ENCODE measurements around the gene HSFX3.
"Not testable (repeated sequence)": the region's sequence is repeated elsewhere in the genome, so short reads cannot be mapped to it uniquely, and the experiment has no call there.

HSFX3 gene

GRCh38 chrX:149571770-149572169 is 22.0 kb upstream of the HSFX3 start:
- no peak for ATAC-seq
- no peak for TF ChIP-seq BACH2 (CRISPR knock-in tag; IDR thresholded peaks at IDR 0.05; ENCODE audit: borderline replicate concordance)
- no peak for TF ChIP-seq ZNF565 (CRISPR knock-in tag; conservative IDR thresholded peaks at IDR 0.05; ENCODE audit: low read depth)
- TF ChIP-seq ZC3H10 (CRISPR knock-in tag; IDR thresholded peaks at IDR 0.05): no peak

DNA sequence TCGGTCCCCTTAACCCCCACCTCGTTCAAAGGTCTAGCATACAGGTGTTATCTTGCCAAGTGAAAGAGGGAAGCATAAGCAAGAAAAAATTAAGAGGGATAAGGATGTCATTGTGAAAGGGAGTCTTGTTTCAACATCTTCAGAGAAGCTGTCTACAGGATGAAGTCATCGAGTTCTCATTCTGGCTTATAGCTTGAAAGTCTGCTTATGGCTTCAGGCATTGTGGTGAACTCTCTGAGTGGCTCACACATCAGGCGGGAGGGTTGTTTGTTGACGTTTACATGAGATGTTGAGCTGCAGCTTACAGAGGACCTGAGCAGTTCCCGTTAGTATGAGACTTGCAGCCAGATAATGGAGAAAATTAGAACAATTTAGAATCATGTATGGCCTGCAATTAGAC is 20.9 kb upstream of the HSFX3 start:
- no peak for ATAC-seq

DNA sequence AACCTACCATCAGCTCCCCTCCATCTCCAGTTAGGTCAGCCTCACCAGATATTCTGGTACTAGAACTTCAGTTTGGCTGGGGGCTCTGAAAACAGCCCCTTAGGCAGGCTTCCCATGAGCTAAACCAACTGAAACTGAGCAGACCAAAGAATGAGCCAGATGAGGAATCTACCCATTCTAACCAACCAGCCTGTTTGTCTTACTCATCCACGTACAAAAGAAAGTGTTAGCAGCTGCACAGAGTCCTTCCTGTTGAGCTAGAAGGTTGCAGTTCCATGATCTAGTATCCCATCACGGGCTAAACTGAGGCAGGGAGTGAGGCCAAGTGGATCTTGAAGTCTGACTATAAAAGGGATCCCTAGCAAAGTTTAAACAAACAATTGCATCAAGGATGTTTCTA is 20.0 kb upstream of the HSFX3 start:
- no peak for TF ChIP-seq RARB (CRISPR knock-in tag; IDR thresholded peaks at IDR 0.05)
- ATAC-seq: no peak

More for the DNA sequence above, 20.9 kb upstream of the HSFX3 start:
- TF ChIP-seq PPARA (CRISPR knock-in tag; IDR thresholded peaks at IDR 0.05; ENCODE audit: borderline replicate concordance) (no peak), ZFP3 (CRISPR knock-in tag; IDR thresholded peaks at IDR 0.05) (no peak), CSDC2 (CRISPR knock-in tag; IDR thresholded peaks at IDR 0.05) (no peak), RARB (CRISPR knock-in tag; IDR thresholded peaks at IDR 0.05) (no peak), TOX (CRISPR knock-in tag; IDR thresholded peaks at IDR 0.05; ENCODE audit: borderline replicate concordance) (no peak)
- TF ChIP-seq, protein P1, sequence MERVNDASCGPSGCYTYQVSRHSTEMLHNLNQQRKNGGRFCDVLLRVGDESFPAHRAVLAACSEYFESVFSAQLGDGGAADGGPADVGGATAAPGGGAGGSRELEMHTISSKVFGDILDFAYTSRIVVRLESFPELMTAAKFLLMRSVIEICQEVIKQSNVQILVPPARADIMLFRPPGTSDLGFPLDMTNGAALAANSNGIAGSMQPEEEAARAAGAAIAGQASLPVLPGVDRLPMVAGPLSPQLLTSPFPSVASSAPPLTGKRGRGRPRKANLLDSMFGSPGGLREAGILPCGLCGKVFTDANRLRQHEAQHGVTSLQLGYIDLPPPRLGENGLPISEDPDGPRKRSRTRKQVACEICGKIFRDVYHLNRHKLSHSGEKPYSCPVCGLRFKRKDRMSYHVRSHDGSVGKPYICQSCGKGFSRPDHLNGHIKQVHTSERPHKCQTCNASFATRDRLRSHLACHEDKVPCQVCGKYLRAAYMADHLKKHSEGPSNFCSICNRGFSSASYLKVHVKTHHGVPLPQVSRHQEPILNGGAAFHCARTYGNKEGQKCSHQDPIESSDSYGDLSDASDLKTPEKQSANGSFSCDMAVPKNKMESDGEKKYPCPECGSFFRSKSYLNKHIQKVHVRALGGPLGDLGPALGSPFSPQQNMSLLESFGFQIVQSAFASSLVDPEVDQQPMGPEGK (CRISPR knock-in tag; IDR thresholded peaks at IDR 0.05; ENCODE audit: borderline replicate concordance): no peak
- TF ChIP-seq, protein P2, sequence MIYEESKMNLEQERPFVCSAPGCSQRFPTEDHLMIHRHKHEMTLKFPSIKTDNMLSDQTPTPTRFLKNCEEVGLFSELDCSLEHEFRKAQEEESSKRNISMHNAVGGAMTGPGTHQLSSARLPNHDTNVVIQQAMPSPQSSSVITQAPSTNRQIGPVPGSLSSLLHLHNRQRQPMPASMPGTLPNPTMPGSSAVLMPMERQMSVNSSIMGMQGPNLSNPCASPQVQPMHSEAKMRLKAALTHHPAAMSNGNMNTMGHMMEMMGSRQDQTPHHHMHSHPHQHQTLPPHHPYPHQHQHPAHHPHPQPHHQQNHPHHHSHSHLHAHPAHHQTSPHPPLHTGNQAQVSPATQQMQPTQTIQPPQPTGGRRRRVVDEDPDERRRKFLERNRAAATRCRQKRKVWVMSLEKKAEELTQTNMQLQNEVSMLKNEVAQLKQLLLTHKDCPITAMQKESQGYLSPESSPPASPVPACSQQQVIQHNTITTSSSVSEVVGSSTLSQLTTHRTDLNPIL (CRISPR knock-in tag; IDR thresholded peaks at IDR 0.05; ENCODE audit: low read depth): no peak

- ATAC-seq: no peak
- no peak for TF ChIP-seq ZFP30 (CRISPR knock-in tag; IDR thresholded peaks at IDR 0.05)
- no peak for TF ChIP-seq ZNF565 (CRISPR knock-in tag; conservative IDR thresholded peaks at IDR 0.05; ENCODE audit: low read depth)
Observed at GRCh38 chrX:149568701-149569296, 19.1 kb upstream of the HSFX3 start.

- no peak for ATAC-seq
- TF ChIP-seq ZNF70 (CRISPR knock-in tag; IDR thresholded peaks at IDR 0.05): no peak
- no peak for TF ChIP-seq ZC3H10 (CRISPR knock-in tag; IDR thresholded peaks at IDR 0.05)
- no peak for TF ChIP-seq GLIS3 (CRISPR knock-in tag; IDR thresholded peaks at IDR 0.05)
- no peak for TF ChIP-seq SNAI2 (CRISPR knock-in tag; IDR thresholded peaks at IDR 0.05)
- no peak for TF ChIP-seq ZFP3 (CRISPR knock-in tag; IDR thresholded peaks at IDR 0.05)
- no peak for TF ChIP-seq RARB (CRISPR knock-in tag; IDR thresholded peaks at IDR 0.05)
Observed at GRCh38 chrX:149567621-149568417, 18.1 kb upstream of the HSFX3 start.

GRCh38 chrX:149563359-149563758 is 13.6 kb upstream of the HSFX3 start:
- no peak for ATAC-seq

GRCh38 chrX:149555251-149555650 is 5.5 kb upstream of the HSFX3 start:
- not testable (repeated sequence) for ATAC-seq

More at GRCh38 chrX:149563359-149563758, 13.6 kb upstream of the HSFX3 start:
- no peak for TF ChIP-seq ZFP30 (CRISPR knock-in tag; IDR thresholded peaks at IDR 0.05)
- TF ChIP-seq ZFP3 (CRISPR knock-in tag; IDR thresholded peaks at IDR 0.05): no peak
- TF ChIP-seq, protein P2 (CRISPR knock-in tag; IDR thresholded peaks at IDR 0.05; ENCODE audit: low read depth): no peak
- TF ChIP-seq RARB (CRISPR knock-in tag; IDR thresholded peaks at IDR 0.05): no peak
- no peak for TF ChIP-seq ZC3H10 (CRISPR knock-in tag; IDR thresholded peaks at IDR 0.05)
- no peak for TF ChIP-seq TOX (CRISPR knock-in tag; IDR thresholded peaks at IDR 0.05; ENCODE audit: borderline replicate concordance)
- TF ChIP-seq OSR1 (CRISPR knock-in tag; IDR thresholded peaks at IDR 0.05): no peak
- TF ChIP-seq ZNF565 (CRISPR knock-in tag; conservative IDR thresholded peaks at IDR 0.05; ENCODE audit: low read depth): no peak
- TF ChIP-seq CSDC2 (CRISPR knock-in tag; IDR thresholded peaks at IDR 0.05): no peak
- TF ChIP-seq ESRRG (CRISPR knock-in tag; IDR thresholded peaks at IDR 0.05): no peak

DNA sequence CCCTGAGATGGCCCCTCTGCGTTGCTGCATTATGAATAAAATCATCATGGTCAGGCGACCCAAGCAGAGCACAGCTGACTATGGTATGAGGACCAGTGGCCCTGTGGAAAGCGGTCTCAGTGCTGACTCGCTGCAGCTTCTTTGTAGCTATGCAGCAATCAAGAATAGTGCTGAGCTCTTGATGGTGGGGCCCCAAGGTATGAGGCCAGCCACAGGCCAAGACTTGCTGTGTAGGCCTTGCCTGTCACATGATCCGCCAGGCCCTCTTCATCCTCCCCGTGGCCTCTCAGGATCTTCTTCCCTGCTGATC is 2.2 kb upstream of the HSFX3 start:
- ATAC-seq: not testable (repeated sequence)

GRCh38 chrX:149551245-149551938 is 1.7 kb upstream of the HSFX3 start:
- not testable (repeated sequence) for ATAC-seq

- ATAC-seq: not testable (repeated sequence)
Observed at GRCh38 chrX:149550454-149550853, 730 bp upstream of the HSFX3 start.

- not testable (repeated sequence) for ATAC-seq
Observed at GRCh38 chrX:149547782-149548181, 1.9 kb downstream of the HSFX3 start.

- not testable (repeated sequence) for ATAC-seq
Observed at GRCh38 chrX:149546962-149547361, 2.8 kb downstream of the HSFX3 start.
